GM18502 (cell line): Measurements from ENCODE around the gene PARD3B.

Experiments used
- ATAC-seq: cut with Tn5 transposase; IDR thresholded peaks from one replicate; pipeline ENCODE4 v1.9.1; 2021; ENCODE audit warnings: mild to moderate bottlenecking; ENCODE audit not compliant: unreplicated experiment, poor library complexity

Gene PARD3B

GRCh38 chr2:205352094-205352493 lies 806.8 kb downstream of the PARD3B start:
- no peak for ATAC-seq

GRCh38 chr2:205352593-205352992 lies 807.3 kb downstream of the PARD3B start:
- ATAC-seq = no peak

DNA sequence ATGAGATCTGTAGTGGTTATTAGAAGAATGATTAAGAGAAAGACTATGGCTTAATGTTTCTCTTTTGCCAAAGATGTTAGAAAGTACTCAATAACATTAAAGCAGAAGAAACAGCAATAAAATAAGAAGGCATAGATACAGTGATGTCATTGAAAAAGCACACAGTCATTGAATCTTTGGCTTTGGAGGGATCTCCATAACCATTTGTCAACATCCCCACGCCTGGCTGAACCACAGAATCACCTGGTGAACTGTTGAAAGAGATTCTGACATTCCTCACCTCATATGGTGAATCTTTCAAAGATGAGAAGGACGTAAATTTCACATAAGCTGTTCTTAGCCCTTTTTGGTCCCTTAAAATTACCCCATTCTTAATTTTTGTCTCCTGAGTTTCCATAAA lies 812.5 kb downstream of the PARD3B start:
- no peak for ATAC-seq

- no peak for ATAC-seq
These were observed 813.1 kb downstream of the PARD3B start for GRCh38 chr2:205358351-205358815.

DNA sequence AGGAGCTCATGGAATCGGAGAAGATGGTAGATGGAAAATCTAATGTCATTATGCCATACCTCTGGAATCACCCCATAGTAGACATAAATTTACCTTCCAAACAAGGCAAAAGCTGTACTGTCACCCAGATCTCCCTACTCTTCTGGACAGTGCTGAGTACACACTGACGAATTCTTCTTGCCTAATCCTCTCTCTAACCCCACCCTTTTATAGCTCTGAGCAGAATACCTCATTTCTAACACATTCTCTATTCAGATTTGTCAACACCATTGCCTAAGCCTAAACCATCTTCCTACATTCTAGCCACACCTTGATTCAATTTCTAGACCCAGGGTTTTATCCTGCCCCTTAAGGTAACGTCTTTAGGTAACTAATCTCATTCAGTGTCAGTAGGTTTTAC lies 816.0 kb downstream of the PARD3B start:
- no peak for ATAC-seq

DNA sequence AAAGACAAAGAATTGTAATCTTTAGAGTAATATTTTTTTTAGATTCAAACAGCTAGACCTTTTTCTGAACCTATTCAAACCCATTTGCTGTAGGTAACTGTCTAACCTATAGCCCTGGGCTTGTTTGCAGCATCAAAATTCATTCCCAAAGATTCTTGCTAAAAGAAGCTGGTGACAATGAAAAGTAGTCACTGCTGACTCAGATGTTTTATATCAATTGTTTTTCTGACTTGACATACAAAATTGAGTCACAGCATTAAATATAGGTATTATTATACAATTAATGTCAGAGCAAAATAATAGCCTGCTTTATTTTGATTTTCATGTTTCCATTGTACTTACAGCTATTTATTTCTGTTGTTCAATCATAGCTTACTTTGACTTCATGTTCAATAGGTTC lies 816.7 kb downstream of the PARD3B start:
- ATAC-seq = no peak

DNA sequence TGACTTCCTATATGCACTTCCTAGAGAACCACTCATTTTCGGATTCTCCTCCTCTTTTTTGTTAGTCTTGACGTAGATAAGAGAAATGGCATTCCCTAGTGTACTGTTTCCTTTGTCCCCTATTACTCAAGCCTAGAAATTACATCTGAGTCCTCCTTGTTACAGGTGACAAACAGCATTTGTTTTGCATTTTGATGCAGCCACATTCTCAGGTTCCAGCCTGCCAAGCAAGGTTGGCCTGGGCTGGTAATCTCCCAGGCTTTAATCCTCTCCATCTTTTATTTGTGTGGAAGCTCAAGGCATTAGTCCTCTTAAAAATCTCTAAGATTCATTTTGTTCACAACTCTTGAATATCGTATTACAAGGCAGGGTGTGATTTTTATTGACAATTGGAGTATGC lies 819.0 kb downstream of the PARD3B start:
- ATAC-seq = no peak

- no peak for ATAC-seq
These were observed 821.2 kb downstream of the PARD3B start for GRCh38 chr2:205366336-205367060.

GRCh38 chr2:205367331-205367935 lies 822.2 kb downstream of the PARD3B start:
- no peak for ATAC-seq

GRCh38 chr2:205369813-205370212 lies 824.5 kb downstream of the PARD3B start:
- no peak for ATAC-seq

DNA sequence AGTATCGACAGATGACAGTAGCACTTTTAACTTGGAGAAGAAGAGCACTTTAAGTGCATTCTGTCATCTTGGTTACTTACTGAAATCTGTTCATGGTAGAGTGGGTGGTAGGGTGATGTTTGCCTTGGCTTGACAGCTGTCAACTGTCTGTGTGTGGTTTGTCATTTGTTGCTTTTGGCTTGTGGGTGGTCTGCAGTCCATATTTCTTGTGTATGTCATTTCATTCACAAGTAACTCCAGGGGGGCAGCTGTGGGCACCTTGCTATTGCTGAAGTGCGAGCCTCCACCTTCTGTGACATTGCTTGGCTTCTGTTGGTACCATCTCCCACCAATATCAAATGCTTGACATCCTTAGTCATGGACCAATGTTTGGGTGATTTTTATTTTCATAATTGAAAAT lies 825.5 kb downstream of the PARD3B start:
- no peak for ATAC-seq

- no peak for ATAC-seq
These were observed 826.9 kb downstream of the PARD3B start for GRCh38 chr2:205372141-205372540.

DNA sequence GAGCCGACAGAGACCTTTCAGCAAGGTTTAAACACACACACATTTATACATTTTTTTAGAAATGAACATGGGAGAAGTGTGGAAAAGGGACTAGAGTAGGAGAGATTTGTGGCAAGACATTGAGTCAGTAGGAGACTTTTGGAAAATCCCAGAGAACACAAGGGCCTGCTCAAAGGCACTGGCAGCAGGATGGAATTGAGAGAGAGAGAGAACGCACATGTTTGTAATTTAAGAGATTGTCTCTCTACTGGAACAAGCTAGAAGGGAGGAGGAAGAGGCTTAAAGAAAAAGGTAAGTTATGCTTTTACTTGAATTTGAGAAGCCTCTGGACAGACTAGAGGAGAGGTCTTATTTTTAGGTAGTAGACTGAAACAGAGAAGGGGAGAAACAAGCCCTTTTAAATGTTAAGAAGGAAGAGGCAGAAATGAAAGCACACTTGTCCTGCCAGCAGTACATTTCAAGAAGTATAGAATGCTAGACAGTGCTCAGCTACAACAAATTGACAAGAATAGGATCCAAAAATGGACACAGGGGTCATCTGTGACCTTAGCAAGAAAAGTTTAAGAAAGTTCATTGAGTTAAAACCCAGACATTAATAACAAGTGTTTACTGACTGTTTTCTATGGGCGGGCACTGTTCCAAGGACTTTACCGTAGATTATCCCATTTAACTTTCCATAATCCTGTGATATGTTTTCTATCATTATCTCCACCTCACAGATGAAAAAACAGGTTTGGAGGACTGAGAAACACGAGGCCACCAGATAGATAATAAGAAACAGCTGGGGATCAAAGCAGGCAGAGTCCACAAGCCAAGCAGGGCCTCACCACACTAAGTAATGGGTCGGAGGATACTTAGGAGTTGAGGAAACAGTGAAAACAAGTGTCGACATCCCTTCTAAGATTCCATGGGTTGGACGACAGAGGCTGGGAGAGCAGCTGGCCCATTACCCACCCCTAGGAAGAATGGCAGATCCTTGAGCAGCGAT lies 830.5 kb downstream of the PARD3B start:
- ATAC-seq = no peak

- ATAC-seq = no peak
These were observed 832.0 kb downstream of the PARD3B start for GRCh38 chr2:205377324-205377723.

GRCh38 chr2:205383601-205384000 lies 838.3 kb downstream of the PARD3B start:
- no peak for ATAC-seq

- no peak for ATAC-seq
These were observed 840.8 kb downstream of the PARD3B start for GRCh38 chr2:205386109-205386508.

GRCh38 chr2:205387350-205388055 lies 842.2 kb downstream of the PARD3B start:
- ATAC-seq = no peak

DNA sequence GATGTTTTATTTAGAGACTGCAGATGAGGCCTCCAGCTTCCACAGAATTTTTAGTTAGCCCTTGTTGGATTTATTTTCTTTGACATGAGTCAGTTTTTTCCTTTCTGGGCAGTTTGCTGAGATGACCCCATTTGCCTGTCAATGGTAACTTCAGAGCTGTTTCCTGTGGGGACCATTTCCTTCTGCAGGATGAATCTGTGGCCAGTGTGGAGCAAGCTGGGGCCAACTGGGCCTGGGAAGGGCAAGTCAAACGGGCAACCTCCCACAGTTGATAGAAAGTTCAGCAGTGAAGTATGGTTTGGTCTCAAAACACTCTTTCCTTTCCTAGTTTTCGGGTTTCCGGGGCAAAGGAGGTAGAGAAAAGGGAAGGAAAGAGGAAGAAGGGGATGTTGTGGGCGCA lies 845.6 kb downstream of the PARD3B start:
- no peak for ATAC-seq

DNA sequence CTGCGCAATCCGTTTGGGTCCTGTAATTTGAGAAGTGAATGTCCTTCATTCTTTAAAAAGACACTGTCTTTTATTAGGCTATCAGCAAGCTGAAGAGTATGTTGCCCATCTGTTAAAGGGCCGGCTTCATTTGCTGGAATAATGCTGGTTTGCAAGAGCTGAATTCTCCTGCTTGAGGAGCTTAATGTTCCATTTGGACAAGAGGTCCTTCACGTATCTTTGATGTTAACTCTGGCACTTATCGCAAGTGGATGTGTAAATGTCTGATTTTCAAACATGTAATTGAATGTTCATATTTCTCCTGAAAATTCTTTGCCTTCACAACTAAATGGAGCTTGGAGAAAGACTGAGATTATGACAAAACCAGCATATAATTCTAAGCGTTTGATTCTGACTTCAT lies 856.2 kb downstream of the PARD3B start:
- no peak for ATAC-seq

DNA sequence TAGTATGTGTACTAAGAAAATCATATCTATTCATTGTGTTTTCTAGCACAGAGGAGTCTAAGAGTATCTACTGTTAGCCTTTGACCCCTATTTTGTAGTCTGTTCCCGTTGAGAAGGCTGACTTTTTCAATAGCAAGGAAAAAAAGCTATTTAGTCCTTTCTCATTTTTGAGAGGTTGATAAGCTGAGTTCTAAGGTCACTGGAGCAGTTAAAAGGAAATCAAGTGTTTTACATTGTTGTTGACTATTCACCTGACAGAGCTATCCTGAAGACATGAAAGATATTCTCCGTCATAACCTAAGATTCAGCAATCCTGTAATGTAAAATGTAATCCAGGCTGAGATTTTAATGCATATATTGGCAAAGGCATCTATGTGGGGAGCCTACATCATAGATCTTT lies 856.7 kb downstream of the PARD3B start:
- no peak for ATAC-seq
